SK-N-SH (cell line): ENCODE data around the gene BMP7. TPM values are rescaled to one million over a fixed set of nuclear protein-coding genes. Genes with fewer than 3 reads are reported as not detected.

ENCODE experiments used
- CTCF ChIA-PET: fragments of 300-600, 350-600 bp; formaldehyde crosslinking; extraction: SDS; loops from one replicate; lab custom pipeline; 2021; lab: Yijun Ruan, JAX
- POLR2A ChIA-PET: fragments of 350-600 bp; sonication (Branson Sonifier 250); formaldehyde crosslinking; extraction: SDS; loops from one replicate; lab custom pipeline; 2020; ENCODE audit warnings: antibody characterized with exemption, inconsistent platforms; lab: Yijun Ruan, JAX
- DNase-seq: peaks from one replicate; pipeline ENCODE4 v3.0.0; 2012
- H2AFZ ChIP-seq: fragments of 200-600 bp; sonication (generic); 2 replicates; pipeline ENCODE4 v1.8.1; 2016; ENCODE audit warnings: antibody characterized with exemption, mild to moderate bottlenecking, low read depth
- H3F3A ChIP-seq: fragments of 200-600 bp; sonication (generic); replicated peaks from 2 replicates; pipeline ENCODE3; 2016; ENCODE audit warnings: antibody characterized with exemption, mild to moderate bottlenecking; ENCODE audit not compliant: insufficient read depth
- H3K27ac ChIP-seq, 2 experiments: fragments of 200-500 bp in 1 of 2; fragments of 200-600 bp in 1 of 2; sonication (Bioruptor generic) in 1 of 2; sonication (generic), shearing (Covaris generic) in 1 of 2; 2 replicates each; pipeline versions ENCODE4 v1.5.1 to v1.6.1; 2014 to 2016; ENCODE audit warnings: low read depth in 2 of 2, inconsistent platforms in 1 of 2, low read length in 1 of 2, mild to moderate bottlenecking in 1 of 2, mixed read lengths in 1 of 2
- H3K27me3 ChIP-seq: fragments of 200-600 bp; sonication (generic), shearing (Covaris generic); 2 replicates; pipeline ENCODE4 v1.6.1; 2016; ENCODE audit warnings: mixed run types; ENCODE audit not compliant: insufficient read depth
- H3K36me3 ChIP-seq, 2 experiments: fragments of 200-500 bp in 1 of 2; fragments of 200-600 bp in 1 of 2; sonication (Bioruptor generic) in 1 of 2; sonication (generic) in 1 of 2; replicated peaks in 1 of 2; 2 replicates each; pipeline versions ENCODE3 to v1.5.1; 2014 to 2016; ENCODE audit warnings: low read length in 1 of 2, mild to moderate bottlenecking in 1 of 2; ENCODE audit not compliant: insufficient read depth in 2 of 2, control insufficient read depth in 1 of 2
- H3K4me1 ChIP-seq, 2 experiments: fragments of 200-500 bp in 1 of 2; fragments of 200-600 bp in 1 of 2; sonication (Bioruptor generic) in 1 of 2; sonication (generic), shearing (Covaris generic) in 1 of 2; 2 replicates each; pipeline versions ENCODE4 v1.5.1 to v1.6.1; 2014 to 2016; ENCODE audit warnings: low read depth in 1 of 2, low read length in 1 of 2, mixed run types in 1 of 2; ENCODE audit not compliant: insufficient read depth in 2 of 2, control insufficient read depth in 1 of 2
- H3K4me2 ChIP-seq: fragments of 200-600 bp; sonication (generic), shearing (Covaris generic); 2 replicates; pipeline ENCODE4 v1.6.1; 2017; ENCODE audit warnings: mixed run types
- H3K4me3 ChIP-seq, 2 experiments: fragments of 200-500 bp in 1 of 2; fragments of 200-600 bp in 1 of 2; sonication (Bioruptor generic) in 1 of 2; sonication (generic), shearing (Covaris generic) in 1 of 2; 2 replicates each; pipeline versions ENCODE4 v1.5.1 to v1.8.1; 2014 to 2016; ENCODE audit warnings: low read depth in 2 of 2, inconsistent platforms in 1 of 2, low read length in 1 of 2, mild to moderate bottlenecking in 1 of 2, mixed read lengths in 1 of 2, moderate library complexity in 1 of 2
- H3K79me2 ChIP-seq: fragments of 200-600 bp; sonication (generic); 2 replicates; pipeline ENCODE4 v1.8.1; 2017; ENCODE audit warnings: mild to moderate bottlenecking; ENCODE audit not compliant: insufficient read depth
- H3K9ac ChIP-seq: fragments of 200-600 bp; sonication (generic); 2 replicates; pipeline ENCODE4 v1.6.1; 2017; ENCODE audit warnings: mixed run types
- H3K9me2 ChIP-seq: fragments of 200-600 bp; sonication (generic); 2 replicates; pipeline ENCODE4 v1.6.1; 2017; ENCODE audit warnings: mixed run types
- H3K9me3 ChIP-seq: fragments of 200-600 bp; sonication (generic); 2 replicates; pipeline ENCODE4 v1.6.1; 2017; ENCODE audit warnings: mixed run types, mild to moderate bottlenecking, moderate library complexity
- H4K20me1 ChIP-seq: fragments of 200-600 bp; sonication (generic); 2 replicates; pipeline ENCODE4 v1.6.1; 2017; ENCODE audit warnings: mild to moderate bottlenecking, mixed run types; ENCODE audit not compliant: insufficient read depth
- CHD2 ChIP-seq: fragments of 150-350 bp; IDR thresholded peaks from 2 replicates; pipeline ENCODE4 v1.6.1; 2018; ENCODE audit warnings: low read length; ENCODE audit not compliant: partially characterized antibody
- ELF1 ChIP-seq: IDR thresholded peaks from 2 replicates; pipeline ENCODE4 v1.4.0; 2012
- FOXJ3 ChIP-seq: sonication (generic); formaldehyde crosslinking; IDR thresholded peaks from 2 replicates; pipeline ENCODE4 v1.5.1; 2020; ENCODE audit warnings: mild to moderate bottlenecking, missing genetic modification reagents
- FOXM1 ChIP-seq: IDR thresholded peaks from 2 replicates; pipeline ENCODE4 v1.4.0; 2012; ENCODE audit warnings: low read depth, mild to moderate bottlenecking
- GABPA ChIP-seq: IDR thresholded peaks from 2 replicates; pipeline ENCODE4 v1.4.0; 2012; ENCODE audit warnings: low read depth, mild to moderate bottlenecking
- GATA2 ChIP-seq: sonication (generic); formaldehyde crosslinking; IDR thresholded peaks from 2 replicates; pipeline ENCODE4 v1.5.0; 2020; ENCODE audit warnings: mild to moderate bottlenecking, missing genetic modification reagents
- JUND ChIP-seq: IDR thresholded peaks from 2 replicates; pipeline ENCODE4 v1.4.0; 2012
- MEF2A ChIP-seq: IDR thresholded peaks from 2 replicates; pipeline ENCODE4 v1.4.0; 2012; ENCODE audit warnings: low read depth, borderline replicate concordance
- MXI1 ChIP-seq: IDR thresholded peaks from 2 replicates; pipeline ENCODE4 v1.6.1; 2012; ENCODE audit warnings: mild to moderate bottlenecking, low read depth, low read length, improper control_type of control experiment
- RXRA ChIP-seq: IDR thresholded peaks from 2 replicates; pipeline ENCODE4 v1.4.0; 2012; ENCODE audit warnings: low read depth, mild to moderate bottlenecking, borderline replicate concordance
- TCF12 ChIP-seq: IDR thresholded peaks from 2 replicates; pipeline ENCODE4 v1.4.0; 2012
- TEAD4 ChIP-seq: IDR thresholded peaks from 2 replicates; pipeline ENCODE4 v1.4.0; 2012; ENCODE audit warnings: mild to moderate bottlenecking, borderline replicate concordance; ENCODE audit not compliant: insufficient read depth
- USF1 ChIP-seq: IDR thresholded peaks from 2 replicates; pipeline ENCODE4 v1.4.0; 2012; ENCODE audit warnings: low read depth, borderline replicate concordance
- USF2 ChIP-seq: fragments of 150-350 bp; IDR thresholded peaks from 2 replicates; pipeline ENCODE4 v1.6.1; 2017; ENCODE audit warnings: antibody characterized with exemption, low read length, low read depth, borderline replicate concordance
- YY1 ChIP-seq: IDR thresholded peaks from 2 replicates; pipeline ENCODE4 v1.4.0; 2012; ENCODE audit warnings: low read depth, mild to moderate bottlenecking
- WGBS: methylation state at CpG from one replicate; pipeline ENCODE4 v1.1.6; 2017; ENCODE audit warnings: low lambda C conversion rate; 5-methylcytosine and 5-hydroxymethylcytosine counted together
- polyA plus RNA-seq, 3 experiments: library from polyadenylated mRNA; depleted of rRNA; stranded (reverse); fragments of >200 nt; gene quantifications; 2 replicates each; pipeline ENCODE4 v1.2.3, GENCODE V29; 2012
- TF ChIP-seq, protein P1 (sequence below): IDR thresholded peaks from 2 replicates; pipeline ENCODE4 v1.6.1; 2012; ENCODE audit warnings: mild to moderate bottlenecking, low read depth, low read length, moderate library complexity
- TF ChIP-seq, protein P2 (sequence below): IDR thresholded peaks from 2 replicates; pipeline ENCODE4 v1.4.0; 2012; ENCODE audit warnings: low read depth, borderline replicate concordance

BMP7 gene
- polyA plus RNA-seq, 1 of the 3 experiments (the other 2 are of a cell fraction), result not detected

DNA sequence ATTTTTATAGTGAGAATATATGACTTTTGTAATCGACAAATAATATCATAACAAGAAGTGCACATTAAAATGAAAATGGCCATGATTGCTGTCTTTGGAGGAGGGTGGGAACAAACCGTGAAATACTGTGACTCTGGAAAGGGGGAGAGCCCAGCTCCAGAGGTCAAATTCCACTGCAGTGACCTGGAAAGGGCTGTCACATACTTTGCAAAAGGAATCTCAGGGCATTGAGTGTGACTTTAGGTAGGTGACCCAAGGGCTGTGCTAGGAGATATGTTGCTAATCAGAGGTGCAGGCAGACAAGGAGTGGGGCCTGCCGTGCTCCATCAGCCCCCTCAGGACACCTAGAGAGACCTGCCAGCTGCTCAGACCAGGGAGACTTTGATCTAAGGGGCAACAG, 28.1 kb upstream of the BMP7 start:
- H3K9me2 ChIP-seq, result no peaks in the 10 kb centered on the region
- no peaks in the 10 kb centered on the region for H3K27me3 ChIP-seq
- no peak overlapping the region for H3K27ac ChIP-seq
- no peaks in the 10 kb centered on the region for H3K9me3 ChIP-seq
- H2AFZ ChIP-seq, result no peak overlapping the region
- H3K4me2 ChIP-seq, result no peak overlapping the region
- TF ChIP-seq TEAD4 (no peak), ELF1 (no peak), USF2 (no peak), RXRA (no peak), MEF2A (no peak), YY1 (no peak), MXI1 (no peak)
- no peaks in the 10 kb centered on the region for H3K79me2 ChIP-seq
- H3K4me1 ChIP-seq, result peaks cover 0 to 3% of the 10 kb centered on the region in 2 experiments; a peak in 1 of 4 replicates
- H3K4me3 ChIP-seq, result no peak overlapping the region
- CTCF ChIA-PET, result interaction anchor here (1.0 to 1.4 kb wide), 2 partner anchors 14 to 38 kb away, joined by 4 to 5 read pairs; no protein-coding TSS in a partner anchor
- H3F3A ChIP-seq, result no peaks in the 10 kb centered on the region
- DNase-seq, result no peak
- H3K9ac ChIP-seq, result no peak overlapping the region
- 24% methylated on average over 3 of the region's 3 CpGs for WGBS
- no peaks in the 10 kb centered on the region for H4K20me1 ChIP-seq
- POLR2A ChIA-PET, result no interaction called here
- no peaks in the 10 kb centered on the region for H3K36me3 ChIP-seq

- no peak overlapping the region for H3K27ac ChIP-seq
- whole genome bisulfite sequencing, result 31% methylated on average over 6 of the region's 7 CpGs
- CTCF ChIA-PET, result interaction anchor here (1.4 kb wide), 1 partner anchor 15 kb away, joined by 4 read pairs; no protein-coding TSS in a partner anchor
- no peaks in the 10 kb centered on the region for H3K36me3 ChIP-seq
- H3K9ac ChIP-seq, result no peak overlapping the region
- POLR2A ChIA-PET, result no interaction called here
- H3K27me3 ChIP-seq, result no peaks in the 10 kb centered on the region
- no peaks in the 10 kb centered on the region for H3K9me3 ChIP-seq
- H2AFZ ChIP-seq, result no peak overlapping the region
- H3K4me2 ChIP-seq, result no peak overlapping the region
- H3F3A ChIP-seq, result no peaks in the 10 kb centered on the region
- TF ChIP-seq TEAD4 (no peak), MEF2A (no peak), GATA2 (CRISPR knock-in tag) (no peak), JUND (no peak), FOXM1 (no peak), MXI1 (no peak), CHD2 (no peak), FOXJ3 (CRISPR knock-in tag) (no peak), USF2 (no peak), TCF12 (no peak), USF1 (no peak), GABPA (no peak)
- TF ChIP-seq, protein P1, sequence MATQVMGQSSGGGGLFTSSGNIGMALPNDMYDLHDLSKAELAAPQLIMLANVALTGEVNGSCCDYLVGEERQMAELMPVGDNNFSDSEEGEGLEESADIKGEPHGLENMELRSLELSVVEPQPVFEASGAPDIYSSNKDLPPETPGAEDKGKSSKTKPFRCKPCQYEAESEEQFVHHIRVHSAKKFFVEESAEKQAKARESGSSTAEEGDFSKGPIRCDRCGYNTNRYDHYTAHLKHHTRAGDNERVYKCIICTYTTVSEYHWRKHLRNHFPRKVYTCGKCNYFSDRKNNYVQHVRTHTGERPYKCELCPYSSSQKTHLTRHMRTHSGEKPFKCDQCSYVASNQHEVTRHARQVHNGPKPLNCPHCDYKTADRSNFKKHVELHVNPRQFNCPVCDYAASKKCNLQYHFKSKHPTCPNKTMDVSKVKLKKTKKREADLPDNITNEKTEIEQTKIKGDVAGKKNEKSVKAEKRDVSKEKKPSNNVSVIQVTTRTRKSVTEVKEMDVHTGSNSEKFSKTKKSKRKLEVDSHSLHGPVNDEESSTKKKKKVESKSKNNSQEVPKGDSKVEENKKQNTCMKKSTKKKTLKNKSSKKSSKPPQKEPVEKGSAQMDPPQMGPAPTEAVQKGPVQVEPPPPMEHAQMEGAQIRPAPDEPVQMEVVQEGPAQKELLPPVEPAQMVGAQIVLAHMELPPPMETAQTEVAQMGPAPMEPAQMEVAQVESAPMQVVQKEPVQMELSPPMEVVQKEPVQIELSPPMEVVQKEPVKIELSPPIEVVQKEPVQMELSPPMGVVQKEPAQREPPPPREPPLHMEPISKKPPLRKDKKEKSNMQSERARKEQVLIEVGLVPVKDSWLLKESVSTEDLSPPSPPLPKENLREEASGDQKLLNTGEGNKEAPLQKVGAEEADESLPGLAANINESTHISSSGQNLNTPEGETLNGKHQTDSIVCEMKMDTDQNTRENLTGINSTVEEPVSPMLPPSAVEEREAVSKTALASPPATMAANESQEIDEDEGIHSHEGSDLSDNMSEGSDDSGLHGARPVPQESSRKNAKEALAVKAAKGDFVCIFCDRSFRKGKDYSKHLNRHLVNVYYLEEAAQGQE, result no peak
- TF ChIP-seq, protein P2, sequence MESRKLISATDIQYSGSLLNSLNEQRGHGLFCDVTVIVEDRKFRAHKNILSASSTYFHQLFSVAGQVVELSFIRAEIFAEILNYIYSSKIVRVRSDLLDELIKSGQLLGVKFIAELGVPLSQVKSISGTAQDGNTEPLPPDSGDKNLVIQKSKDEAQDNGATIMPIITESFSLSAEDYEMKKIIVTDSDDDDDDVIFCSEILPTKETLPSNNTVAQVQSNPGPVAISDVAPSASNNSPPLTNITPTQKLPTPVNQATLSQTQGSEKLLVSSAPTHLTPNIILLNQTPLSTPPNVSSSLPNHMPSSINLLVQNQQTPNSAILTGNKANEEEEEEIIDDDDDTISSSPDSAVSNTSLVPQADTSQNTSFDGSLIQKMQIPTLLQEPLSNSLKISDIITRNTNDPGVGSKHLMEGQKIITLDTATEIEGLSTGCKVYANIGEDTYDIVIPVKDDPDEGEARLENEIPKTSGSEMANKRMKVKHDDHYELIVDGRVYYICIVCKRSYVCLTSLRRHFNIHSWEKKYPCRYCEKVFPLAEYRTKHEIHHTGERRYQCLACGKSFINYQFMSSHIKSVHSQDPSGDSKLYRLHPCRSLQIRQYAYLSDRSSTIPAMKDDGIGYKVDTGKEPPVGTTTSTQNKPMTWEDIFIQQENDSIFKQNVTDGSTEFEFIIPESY, result no peak
- no peaks in the 10 kb centered on the region for H3K79me2 ChIP-seq
- peaks cover 0 to 3% of the 10 kb centered on the region in 2 experiments; a peak in 1 of 4 replicates for H3K4me1 ChIP-seq
- H4K20me1 ChIP-seq, result no peaks in the 10 kb centered on the region
- no peaks in the 10 kb centered on the region for H3K9me2 ChIP-seq
- no peak for DNase-seq
- no peak overlapping the region for H3K4me3 ChIP-seq
These were observed 27.6 kb upstream of the BMP7 start for GRCh38 chr20:57293995-57294394.
